ENCODE measurements around the gene SLC49A3.
"Not testable (repeated sequence)": the region's sequence is repeated elsewhere in the genome, so short reads cannot be mapped to it uniquely, and the experiment has no call there.

SLC49A3 gene

DNA sequence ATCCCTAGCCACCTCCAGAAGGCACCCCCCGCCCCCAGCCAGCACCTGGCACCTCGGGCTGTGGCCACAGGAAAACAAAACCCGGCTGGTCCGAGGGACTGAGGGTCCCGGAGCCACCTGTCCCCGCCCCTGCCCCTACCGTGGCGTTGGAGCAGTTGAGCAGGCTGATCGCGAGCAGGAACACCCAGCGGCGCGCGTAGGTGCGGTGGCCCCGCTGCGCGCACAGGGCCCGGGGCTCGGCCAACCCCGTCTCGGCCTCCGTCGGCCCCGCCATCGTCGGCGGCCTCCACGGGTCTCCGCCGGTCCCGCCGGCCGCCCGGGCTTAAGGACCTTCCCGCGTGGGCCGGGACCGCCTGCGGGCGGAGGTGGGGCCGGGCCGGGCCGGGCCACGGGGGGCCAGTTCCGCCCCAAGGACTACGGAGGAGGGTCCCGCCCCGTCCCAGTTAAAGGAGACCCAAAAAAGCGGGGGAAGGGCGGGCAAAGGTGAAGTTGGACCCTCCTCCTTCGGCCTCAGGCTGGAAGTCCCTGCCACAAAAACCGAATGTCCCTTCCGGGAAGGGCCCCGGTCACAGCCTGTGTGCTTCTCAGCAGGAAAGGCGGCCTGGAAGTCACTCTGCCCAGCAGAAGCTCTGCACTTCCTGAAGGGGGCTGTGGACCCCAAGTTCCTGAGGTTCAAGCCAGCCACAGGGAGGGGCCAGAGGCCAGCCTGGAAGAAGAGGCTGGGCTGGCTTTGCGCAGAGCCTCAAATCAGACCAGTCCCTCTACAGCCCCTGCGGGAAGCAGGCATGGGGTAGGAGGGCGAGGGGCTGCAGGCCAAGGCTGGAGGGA is at the start of gene SLC49A3:
TSS of gene SLC49A3 (minus strand) at position 298 of the 828 bp plus-strand sequence. CDS start at position 274, 24 bp downstream.
- no peak for DNase-seq

- DNase-seq = not testable (repeated sequence)
Observed at GRCh38 chr4:736561-736960, 47.6 kb upstream of the SLC49A3 start.

DNA sequence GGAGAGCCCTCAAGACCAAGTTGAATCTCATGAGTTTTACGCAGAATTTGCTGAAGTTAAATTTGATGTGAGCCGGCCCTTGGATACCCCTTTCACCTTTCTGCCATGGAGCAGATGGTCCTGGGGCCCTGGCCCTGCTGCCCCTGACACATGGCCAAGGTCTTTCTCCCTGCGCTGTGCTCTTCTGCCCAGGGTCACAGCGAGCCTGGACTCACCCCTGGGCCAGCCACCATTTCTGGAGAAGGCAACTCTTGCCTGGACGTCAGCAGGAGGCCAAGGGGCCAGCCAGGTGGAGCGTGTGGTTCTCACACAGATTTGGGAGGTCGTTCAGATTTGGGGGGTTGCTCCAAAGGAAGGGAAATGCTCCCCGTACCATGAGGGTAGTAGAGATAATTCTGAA is 46.6 kb upstream of the SLC49A3 start:
- DNase-seq = no peak

DNA sequence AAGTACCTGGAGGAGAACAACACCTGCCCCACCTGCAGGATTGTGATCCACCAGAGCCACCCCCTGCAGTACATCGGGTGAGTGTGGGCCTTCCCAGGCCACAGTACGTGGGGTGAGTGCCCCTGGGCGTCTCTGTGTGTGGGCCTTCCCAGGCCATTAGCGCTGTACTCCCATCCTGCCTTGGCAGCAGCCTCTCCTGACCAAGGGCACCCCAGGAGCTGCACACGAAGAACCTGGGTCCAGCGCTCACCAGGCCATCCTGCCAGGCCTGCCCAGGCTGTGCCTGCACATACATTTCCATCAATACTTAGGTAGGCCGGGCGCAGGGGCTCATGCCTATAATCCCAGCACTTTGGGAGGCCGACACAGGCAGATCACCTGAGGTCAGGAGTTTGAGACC is 46.0 kb upstream of the SLC49A3 start:
- DNase-seq = no peak

GRCh38 chr4:734075-734474 is 45.1 kb upstream of the SLC49A3 start:
- DNase-seq = no peak

- DNase-seq = no peak
Observed at GRCh38 chr4:733631-733980, 44.7 kb upstream of the SLC49A3 start.

DNA sequence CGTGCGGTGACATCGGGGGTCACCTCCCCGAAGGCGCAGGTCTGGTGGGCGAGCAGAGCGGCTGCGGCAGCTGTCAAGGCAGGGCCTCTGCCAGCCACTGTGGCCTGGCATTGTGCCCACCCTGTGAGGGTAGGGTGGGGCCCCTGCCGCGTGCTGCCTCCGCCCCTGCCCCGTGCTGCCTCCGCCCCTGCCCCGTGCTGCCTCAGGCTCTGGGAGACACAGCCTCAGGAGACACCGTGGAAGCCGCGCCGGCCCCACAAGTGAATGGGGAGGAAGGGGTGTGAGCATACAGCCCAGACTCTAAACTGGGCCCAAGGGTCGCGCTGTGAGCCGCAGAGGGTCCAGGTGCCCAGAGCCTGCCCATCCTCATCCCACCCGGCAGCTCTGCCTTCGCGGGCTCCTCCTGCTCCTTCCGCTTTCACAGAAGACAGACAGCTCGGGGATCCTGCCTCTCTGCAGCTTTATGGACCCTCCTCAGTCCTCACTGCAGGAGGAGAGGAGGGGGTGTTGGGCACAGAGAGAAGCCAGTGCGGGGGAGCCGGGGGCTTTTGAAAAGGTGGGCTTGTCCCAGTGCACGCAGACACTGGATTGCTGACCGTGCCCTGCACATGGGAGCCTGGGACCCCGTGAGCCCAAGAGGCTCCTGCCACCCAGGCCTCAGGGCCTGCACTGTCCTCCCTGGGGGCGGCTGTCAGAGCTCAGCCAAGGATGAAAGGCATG is 44.1 kb upstream of the SLC49A3 start:
- no peak for DNase-seq

DNA sequence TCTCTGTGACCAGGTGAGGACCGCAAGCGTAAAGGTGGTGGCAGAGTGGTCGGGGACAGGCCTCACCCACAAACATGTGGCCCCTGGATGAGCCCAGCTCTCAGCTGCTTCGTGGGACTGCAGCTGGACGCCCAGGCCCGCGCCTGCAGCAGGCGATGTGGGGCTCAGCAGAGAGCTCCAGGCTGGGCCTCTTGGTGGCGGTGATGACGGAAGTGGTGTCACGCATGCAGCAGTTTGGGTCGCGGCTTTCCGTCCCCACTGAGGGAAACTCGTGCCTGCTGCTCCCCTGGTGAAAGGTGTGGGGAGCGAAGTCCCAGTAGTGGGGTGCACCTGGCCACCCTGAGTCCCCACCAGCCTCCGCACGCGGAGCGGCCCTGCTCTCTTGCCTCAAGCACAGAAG is 43.5 kb upstream of the SLC49A3 start:
- no peak for DNase-seq

GRCh38 chr4:731954-732353 is 43.0 kb upstream of the SLC49A3 start:
- not testable (repeated sequence) for DNase-seq

DNA sequence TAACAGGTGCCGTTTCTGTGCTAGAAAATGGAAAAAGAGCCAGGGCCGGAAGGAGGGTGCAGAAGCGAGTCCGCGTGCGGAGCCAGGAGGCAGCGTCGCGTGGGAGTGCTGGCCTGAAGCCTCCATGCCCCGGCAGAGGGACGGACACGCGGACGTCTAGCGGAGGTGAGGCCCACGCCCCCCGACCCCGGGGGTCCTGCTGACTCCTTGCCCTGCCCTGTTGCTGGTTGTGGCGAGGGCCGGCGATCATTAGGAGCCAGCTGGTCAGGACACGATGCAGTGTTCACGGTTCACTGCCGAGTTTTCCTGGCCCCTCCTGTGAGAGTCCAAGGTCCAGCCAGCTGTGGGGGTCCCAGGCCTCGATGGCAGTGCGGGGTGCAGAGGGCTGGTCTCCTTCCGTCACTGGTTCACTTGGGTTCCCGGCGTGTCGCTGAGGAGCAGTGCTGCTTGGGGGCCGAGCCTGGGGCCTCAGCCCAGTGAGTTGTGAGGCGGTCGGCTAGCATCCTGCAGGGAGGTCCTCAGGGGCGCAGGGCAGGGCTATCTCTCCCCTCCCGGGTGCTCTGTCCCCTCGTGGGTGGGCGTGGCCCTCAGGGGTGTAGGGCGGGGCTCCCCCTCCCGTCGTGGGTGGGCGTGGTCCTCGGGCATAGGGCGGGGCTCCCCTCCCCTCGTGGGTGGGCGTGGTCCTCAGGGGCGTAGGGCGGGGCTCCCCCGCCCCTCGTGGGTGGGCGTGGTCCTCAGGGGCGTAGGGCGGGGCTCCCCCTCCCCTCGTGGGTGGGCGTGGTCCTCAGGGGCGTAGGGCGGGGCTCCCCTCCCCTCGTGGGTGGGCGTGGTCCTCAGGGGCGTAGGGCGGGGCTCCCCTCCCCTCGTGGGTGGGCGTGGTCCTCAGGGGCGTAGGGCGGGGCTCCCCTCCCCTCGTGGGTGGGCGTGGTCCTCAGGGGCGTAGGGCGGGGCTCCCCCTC is 42.3 kb upstream of the SLC49A3 start:
- not testable (repeated sequence) for DNase-seq

- no peak for DNase-seq
Observed at GRCh38 chr4:730511-730910, 41.6 kb upstream of the SLC49A3 start.

- no peak for DNase-seq
Observed at GRCh38 chr4:729336-730315, 40.7 kb upstream of the SLC49A3 start.

- DNase-seq = no peak
Observed at GRCh38 chr4:727576-727975, 38.6 kb upstream of the SLC49A3 start.

DNA sequence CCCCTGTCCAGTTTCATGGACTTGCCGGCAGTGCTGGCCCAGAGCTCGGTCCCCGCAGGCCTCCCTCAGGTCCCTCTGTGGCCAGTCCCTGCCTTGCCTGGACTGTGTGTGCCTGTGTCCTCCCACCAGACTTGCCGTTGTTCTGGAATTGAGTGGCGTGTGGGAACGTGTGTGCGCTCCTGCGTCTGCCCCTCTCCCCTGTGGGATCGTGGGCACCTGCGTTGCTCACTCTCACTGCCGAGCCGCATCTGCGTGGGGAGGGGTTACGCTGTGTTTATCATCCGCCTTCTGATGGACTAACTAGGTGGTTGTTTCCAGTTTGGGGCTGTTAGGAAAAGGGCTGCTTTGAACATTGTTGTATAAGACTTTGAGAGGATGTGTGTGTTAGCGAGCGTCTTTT is 37.9 kb upstream of the SLC49A3 start:
- DNase-seq = no peak

- no peak for DNase-seq
Observed at GRCh38 chr4:726235-726787, 37.4 kb upstream of the SLC49A3 start.

GRCh38 chr4:725391-726234 is 36.7 kb upstream of the SLC49A3 start:
- no peak for DNase-seq

GRCh38 chr4:723751-724530 is 35.0 kb upstream of the SLC49A3 start:
- DNase-seq = no peak

DNA sequence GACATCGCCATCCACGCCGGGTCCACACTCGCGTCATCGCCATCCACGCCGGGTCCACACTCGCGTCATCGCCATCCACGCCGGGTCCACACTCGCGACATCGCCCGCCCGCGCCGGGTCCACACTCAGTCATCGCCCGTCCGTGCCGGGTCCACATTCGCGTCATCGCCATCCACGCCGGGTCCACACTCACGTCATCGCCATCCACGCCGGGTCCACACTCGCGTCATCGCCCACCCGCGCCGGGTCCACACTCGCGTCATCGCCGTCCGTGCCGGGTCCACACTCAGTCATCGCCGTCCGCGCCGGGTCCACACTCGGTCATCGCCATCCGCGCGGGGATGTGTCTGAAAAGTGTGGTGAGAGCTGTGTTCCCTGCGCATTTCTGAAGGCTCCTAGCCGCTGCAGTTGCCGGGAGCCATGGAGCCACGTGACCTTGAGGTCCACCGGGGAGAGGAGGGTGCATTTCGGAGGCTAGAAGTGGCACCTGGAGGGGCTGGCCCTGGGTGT is 34.0 kb upstream of the SLC49A3 start:
- no peak for DNase-seq

GRCh38 chr4:722169-722725 is 33.3 kb upstream of the SLC49A3 start:
- DNase-seq = no peak
